HCT116 (cell line): ENCODE measurements around the gene RSPO4. TPM values are rescaled to one million over a fixed set of nuclear protein-coding genes. Genes with fewer than 3 reads are reported as not detected.

ENCODE experiments used
- ATAC-seq: fragments of 200-7000 bp; cut with Tn5 transposase; 2 replicates; pipeline ENCODE4 v1.9.1; 2020; ENCODE audit warnings: mild to moderate bottlenecking, moderate library complexity
- BruUV-seq: library from RNA; stranded (reverse); fragments of 400-500 nt; replicated peaks from 2 replicates; lab custom pipeline; 2021; lab: Mats Ljungman, UMichigan
- CTCF ChIA-PET: fragments of 300-600 bp; sonication (Branson Sonifier 250); formaldehyde crosslinking; loops from one replicate; lab custom pipeline; 2021; ENCODE audit warnings: antibody characterized with exemption; lab: Charles Lee
- POLR2A ChIA-PET: fragments of 300-600, 350-600 bp; sonication (Branson Sonifier 250); formaldehyde crosslinking; loops from one replicate; lab custom pipeline; 2021; ENCODE audit warnings: antibody characterized with exemption; lab: Charles Lee
- RAD21 ChIA-PET, 2 experiments: fragments of 300-600 bp; sonication (Branson Sonifier 250); formaldehyde crosslinking; loops; one replicate each; lab custom pipeline; 2023; ENCODE audit warnings: low total read pairs in 2 of 2; ENCODE audit not compliant: uncharacterized antibody in 2 of 2, unreplicated experiment in 2 of 2, low non-redundant PET in 1 of 2; lab: Charles Lee
- DNase-seq: peaks from one replicate; pipeline ENCODE4 v3.0.0-alpha.2; 2010; ENCODE audit warnings: low read depth, low spot score
- H2AFZ ChIP-seq: fragments of 200-600 bp; shearing (Covaris generic), sonication (generic); 2 replicates; pipeline ENCODE4 v1.6.1; 2017; ENCODE audit warnings: low read depth, mixed run types, mixed read lengths, antibody characterized with exemption, low read length; ENCODE audit not compliant: poor library complexity, severe bottlenecking
- H3K27ac ChIP-seq: 2 replicates; pipeline ENCODE4 v1.5.1; 2012; ENCODE audit warnings: low read depth, low read length
- H3K27me3 ChIP-seq: fragments of 200-600 bp; sonication (generic); 2 replicates; pipeline ENCODE4 v1.6.1; 2016; ENCODE audit warnings: mixed run types, low read length, mixed read lengths; ENCODE audit not compliant: insufficient read depth
- H3K36me3 ChIP-seq, 2 experiments: fragments of 200-500 bp in 1 of 2; fragments of 200-600 bp in 1 of 2; sonication (Bioruptor generic) in 1 of 2; sonication (generic) in 1 of 2; 2 replicates each; pipeline versions ENCODE4 v1.5.1 to v1.6.1; 2014 to 2016; ENCODE audit warnings: low read length in 2 of 2, inconsistent platforms in 1 of 2, mixed read lengths in 1 of 2, mixed run types in 1 of 2; ENCODE audit not compliant: insufficient read depth in 2 of 2, control insufficient read depth in 1 of 2
- H3K4me1 ChIP-seq, 2 experiments: fragments of 200-600 bp in 1 of 2; sonication (generic) in 1 of 2; 2 replicates each; pipeline versions ENCODE4 v1.5.1 to v1.6.1; 2012 to 2017; ENCODE audit warnings: low read length in 2 of 2, inconsistent platforms in 1 of 2, mild to moderate bottlenecking in 1 of 2, mixed read lengths in 1 of 2, mixed run types in 1 of 2, moderate library complexity in 1 of 2; ENCODE audit not compliant: insufficient read depth in 2 of 2, control insufficient read depth in 1 of 2
- H3K4me2 ChIP-seq: fragments of 200-600 bp; sonication (generic); 2 replicates; pipeline ENCODE4 v1.6.1; 2017; ENCODE audit warnings: mixed run types, low read length, mixed read lengths
- H3K4me3 ChIP-seq, 2 experiments: fragments of 200-600 bp in 1 of 2; sonication (generic) in 1 of 2; replicated peaks in 1 of 2; 2 replicates each; pipeline ENCODE4 v1.5.1; 2011 to 2016; ENCODE audit warnings: low read length in 2 of 2, control low read depth in 1 of 2, low read depth in 1 of 2, mild to moderate bottlenecking in 1 of 2, mixed read lengths in 1 of 2, mixed run types in 1 of 2
- H3K79me2 ChIP-seq: fragments of 200-600 bp; sonication (generic); 2 replicates; pipeline ENCODE4 v1.6.1; 2017; ENCODE audit warnings: mild to moderate bottlenecking, mixed run types, low read length, moderate library complexity, mixed read lengths; ENCODE audit not compliant: insufficient read depth
- H3K9ac ChIP-seq: fragments of 200-600 bp; sonication (generic); 2 replicates; pipeline ENCODE4 v1.6.1; 2016; ENCODE audit warnings: low read length, mixed read lengths
- H3K9me2 ChIP-seq: fragments of 200-600 bp; sonication (generic), shearing (Covaris generic); 2 replicates; pipeline ENCODE4 v1.6.1; 2017; ENCODE audit warnings: mixed run types, mild to moderate bottlenecking, moderate library complexity; ENCODE audit not compliant: insufficient read depth
- H3K9me3 ChIP-seq, 2 experiments: fragments of 200-500 bp in 1 of 2; fragments of 200-600 bp in 1 of 2; sonication (Bioruptor generic) in 1 of 2; sonication (generic) in 1 of 2; 2 replicates each; pipeline ENCODE4 v1.6.1; 2014 to 2017; ENCODE audit warnings: low read length in 2 of 2, mixed read lengths in 2 of 2, inconsistent platforms in 1 of 2, low read depth in 1 of 2, mild to moderate bottlenecking in 1 of 2, mixed run types in 1 of 2, moderate library complexity in 1 of 2; ENCODE audit not compliant: control insufficient read depth in 1 of 2, insufficient read depth in 1 of 2
- H4K20me1 ChIP-seq: fragments of 200-600 bp; sonication (generic), shearing (Covaris generic); 2 replicates; pipeline ENCODE4 v1.6.1; 2017; ENCODE audit warnings: mixed run types, mild to moderate bottlenecking, moderate library complexity; ENCODE audit not compliant: insufficient read depth
- EGR1 ChIP-seq: IDR thresholded peaks from 2 replicates; pipeline ENCODE4 v1.6.1; 2012; ENCODE audit warnings: low read depth
- EZH2phosphoT487 ChIP-seq: fragments of 200-600 bp; IDR thresholded peaks from 2 replicates; pipeline ENCODE4 v1.6.1; 2018; ENCODE audit warnings: antibody characterized with exemption, borderline replicate concordance
- ZBTB33 ChIP-seq: IDR thresholded peaks from 2 replicates; pipeline ENCODE4 v1.6.1; 2011; ENCODE audit warnings: mild to moderate bottlenecking, low read length, moderate library complexity; ENCODE audit not compliant: insufficient replicate concordance; ENCODE audit errors: extremely low read depth
- intact Hi-C: fragments of 100-400 bp; cut with micrococcal nuclease; formaldehyde crosslinking; loops from 2 replicates; pipeline ENCODE4 v1.10.0; 2022
- total RNA-seq: library from RNA; stranded (reverse); gene quantifications from one replicate; pipeline ENCODE4 v1.2.1, GENCODE V29; 2021; ENCODE audit not compliant: unreplicated experiment

Gene RSPO4
- total RNA-seq, 1 experiment from 2014 or later, result 0.84 TPM

DNA sequence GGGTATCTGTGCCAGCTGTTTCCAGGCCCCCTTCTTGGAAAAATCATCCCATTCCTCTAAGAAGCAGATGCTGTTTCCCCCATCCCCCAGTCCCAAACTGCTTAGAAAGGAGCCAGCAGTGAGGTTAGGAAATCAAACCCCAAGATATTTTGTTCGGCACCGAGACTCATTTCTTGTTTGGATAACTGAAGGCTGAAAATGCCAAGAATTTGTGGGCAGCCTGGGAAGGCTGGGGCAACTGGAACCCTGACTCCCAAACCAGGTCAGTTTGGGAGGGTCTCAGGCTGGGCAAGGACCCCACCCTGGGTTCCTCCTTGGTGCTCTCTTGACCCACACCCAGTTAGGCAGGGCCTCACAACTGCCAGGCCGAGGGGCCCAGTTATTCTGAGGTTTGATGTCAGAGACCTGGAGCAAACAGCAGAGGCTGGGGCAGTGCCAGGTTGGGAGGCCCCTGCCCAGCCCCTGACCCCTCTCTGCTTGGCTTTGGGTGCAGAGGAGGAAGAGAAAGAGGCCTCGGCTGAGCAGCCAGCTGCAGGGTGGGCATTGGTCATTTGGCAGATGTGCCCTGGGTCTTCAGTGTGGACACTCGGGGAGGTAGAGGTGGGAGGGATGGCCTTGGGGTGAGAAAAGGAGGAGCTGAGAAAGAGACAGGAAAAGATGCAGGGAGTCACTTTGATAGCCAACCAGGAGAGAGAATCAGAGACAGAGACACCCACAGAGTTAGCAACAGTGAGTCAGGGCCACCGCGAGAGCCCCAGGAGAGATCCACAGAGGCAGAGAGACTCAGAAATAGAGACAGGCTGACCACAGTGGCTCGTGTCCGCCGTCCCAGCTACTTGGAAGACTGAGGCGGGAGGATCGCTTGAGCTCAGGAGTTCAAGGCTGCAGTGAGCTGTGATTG is 91.0 kb downstream of the RSPO4 start:
- RAD21 ChIA-PET, result interaction anchor here (0.5 to 1.0 kb wide), 3 partner anchors 43 to 92 kb away, joined by 3 to 4 read pairs (median 3); no protein-coding TSS in a partner anchor
- Histone ChIP-seq H4K20me1 (no peaks in the 10 kb centered on the region), H3K9me2 (no peaks in the 10 kb centered on the region), H3K27ac (no peak overlapping the region), H3K9me3 (no peaks in the 10 kb centered on the region), H3K79me2 (no peaks in the 10 kb centered on the region), H3K4me1 (no peaks in the 10 kb centered on the region; a peak in 1 of 4 replicates), H3K36me3 (no peaks in the 10 kb centered on the region), H2AFZ (no peak overlapping the region), H3K4me3 (no peak overlapping the region), H3K9ac (no peak overlapping the region), H3K27me3 (no peaks in the 10 kb centered on the region), H3K4me2 (no peak overlapping the region)
- no TSS peak for BruUV-seq
- CTCF ChIA-PET, result interaction anchor here (1.1 to 1.9 kb wide), 2 partner anchors 11 to 93 kb away, joined by 4 to 7 read pairs; no protein-coding TSS in a partner anchor
- POLR2A ChIA-PET, result interaction anchor here (0.6 kb wide), 1 partner anchor 251 kb away, joined by 3 read pairs; no protein-coding TSS in a partner anchor
- intact Hi-C loops, result no loop called here
- no peak for DNase-seq
- TF ChIP-seq EGR1 (no peak), ZBTB33 (no peak), EZH2phosphoT487 (no peak)
- no peak; the same call in 1 of the 2 replicates for ATAC-seq
